Mucosa of gallbladder (tissue), 1 donor: ENCODE results near the gene SRRT. TPM values are rescaled to one million over a fixed set of nuclear protein-coding genes. Genes with fewer than 3 reads are reported as not detected.
"Not testable (repeated sequence)": the region's sequence is repeated elsewhere in the genome, so short reads cannot be mapped to it uniquely, and the experiment has no call there.

Experiments
- DNase-seq: peaks from one replicate; pipeline ENCODE4 v3.0.0-alpha.2; 2020; ENCODE audit warnings: low spot score
- total RNA-seq: library from RNA; stranded (reverse); gene quantifications from one replicate; pipeline ENCODE4 v1.2.1, GENCODE V29; 2021
- donor health status: DM: no; HTN: no; CAD: no.

The SRRT gene
- total RNA-seq, 1 donor from 2014 or later = 150 TPM

DNA sequence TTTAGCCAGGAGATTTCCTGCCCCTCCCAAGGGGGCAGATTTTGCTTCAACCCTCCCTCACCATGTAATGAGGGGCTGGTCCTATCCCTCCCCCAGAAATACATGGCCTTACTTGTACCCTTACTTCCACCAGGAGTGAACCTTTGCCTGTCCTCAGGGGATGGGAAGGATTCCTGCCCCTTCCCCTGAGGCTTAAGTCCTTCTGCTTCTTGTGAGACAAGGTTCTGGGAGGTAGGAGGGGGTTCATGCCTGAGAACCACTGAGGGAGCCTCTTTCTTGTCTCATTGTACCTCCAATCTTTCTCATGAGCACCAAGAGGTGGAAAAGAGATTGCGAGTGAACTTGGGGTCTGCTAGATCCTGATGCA, 54.9 kb downstream of the SRRT start:
- DNase-seq = no peak

DNA sequence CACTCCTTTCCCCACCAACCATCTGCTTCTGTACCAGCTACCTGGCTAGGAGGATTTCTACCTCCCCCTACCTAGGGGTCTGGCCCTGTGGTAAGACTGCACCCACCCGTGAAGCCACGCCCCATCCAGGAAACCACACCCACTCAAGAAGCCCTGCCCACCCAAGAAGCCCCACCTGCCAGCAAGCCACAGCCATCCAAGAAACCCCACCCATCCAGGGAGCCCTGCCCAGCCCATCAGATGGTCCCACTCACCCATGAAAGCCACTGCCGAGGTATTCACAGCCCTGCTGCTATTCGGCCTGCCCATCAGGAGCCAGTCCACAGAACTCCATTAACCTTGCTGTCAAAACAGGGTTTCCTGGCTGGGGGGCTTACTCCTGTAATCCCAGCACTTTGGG, 58.8 kb downstream of the SRRT start:
- DNase-seq = no peak

GRCh38 chr7:100935381-100935780, 60.5 kb downstream of the SRRT start:
- DNase-seq = not testable (repeated sequence)

DNA sequence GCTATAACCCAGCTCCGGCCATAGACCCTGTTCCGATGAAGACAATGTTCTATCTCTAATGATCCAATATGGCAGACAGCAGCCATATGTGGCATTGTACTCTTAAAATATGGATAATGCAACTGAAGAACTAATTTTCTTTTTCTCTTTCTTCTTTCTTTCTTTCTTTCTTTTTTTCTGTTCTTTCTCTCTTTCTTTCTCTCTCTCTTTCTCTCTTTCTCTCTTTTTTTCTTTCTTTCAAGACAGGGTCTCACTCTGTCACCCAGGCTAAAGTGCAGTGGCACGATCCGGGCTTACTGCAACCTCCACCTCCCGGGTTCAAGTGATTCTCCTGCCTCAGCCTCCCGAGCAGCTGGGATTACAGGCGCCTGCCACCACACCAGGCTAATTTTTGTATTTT, 61.3 kb downstream of the SRRT start:
- DNase-seq = not testable (repeated sequence)

Other genes starting within 250 kb of the SRRT start
- 13.8 TPM for gene TFR2, start 233.6 kb upstream of the SRRT start, total RNA-seq
- 0.14 TPM for gene ACTL6B, start 218.7 kb upstream of the SRRT start, total RNA-seq
- gene GNB2, start 201.4 kb upstream of the SRRT start, total RNA-seq = 236 TPM
- gene GIGYF1, start 180.9 kb upstream of the SRRT start, total RNA-seq = 56.2 TPM
- gene POP7, start 169.0 kb upstream of the SRRT start, total RNA-seq = 25.9 TPM
- not detected for gene EPO, start 154.6 kb upstream of the SRRT start, total RNA-seq
- gene ZAN, start 141.5 kb upstream of the SRRT start, total RNA-seq = not detected
- 165 TPM for gene EPHB4, start 47.6 kb upstream of the SRRT start, total RNA-seq
- 76.1 TPM for gene SLC12A9, start 22.4 kb upstream of the SRRT start, total RNA-seq
- gene TRIP6, start 7.7 kb upstream of the SRRT start, total RNA-seq = 91.0 TPM
- 3.3 TPM for gene UFSP1, start 14.6 kb downstream of the SRRT start, total RNA-seq
- gene ACHE, start 20.8 kb downstream of the SRRT start, total RNA-seq = 8.4 TPM
- 230 TPM for gene MUC3A, start 74.4 kb downstream of the SRRT start, total RNA-seq
- gene MUC12, start 94.5 kb downstream of the SRRT start, total RNA-seq = 0.72 TPM
- gene MUC17, start 145.0 kb downstream of the SRRT start, total RNA-seq = under 0.01 TPM
- gene TRIM56, start 210.4 kb downstream of the SRRT start, total RNA-seq = 57.7 TPM